Measurements from ENCODE around the gene ENDOU. TPM values are rescaled to one million over a fixed set of nuclear protein-coding genes. Genes with fewer than 3 reads are reported as not detected.

Gene ENDOU
- total and polyA plus RNA-seq, 5 donors from 2014 or later = 0.45 TPM; not detected in 4

GRCh38 chr12:47771304-47771703, 46.0 kb upstream of the ENDOU start:
- no peaks in the 10 kb centered on the region for H3K9me3 Mint-ChIP-seq
- no peak for ATAC-seq (ENCODE audit: low read depth in 2 of 2)
- DNase-seq = no peak
- H3K27me3 ChIP-seq (ENCODE audit: control insufficient read depth, insufficient read depth, low read length) = no peaks in the 10 kb centered on the region
- peaks cover 12% of the 10 kb centered on the region for H3K4me1 ChIP-seq (ENCODE audit: control insufficient read depth, insufficient read depth, low read length, poor library complexity, severe bottlenecking)
- H3K27me3 Mint-ChIP-seq = peaks cover 12% of the 10 kb centered on the region
- no peaks in the 10 kb centered on the region for H3K36me3 ChIP-seq (ENCODE audit: control insufficient read depth, insufficient read depth, low read length)
- no peak overlapping the region for H3K27ac ChIP-seq (ENCODE audit: insufficient read depth, low read length, poor library complexity, severe bottlenecking)
- no peaks in the 10 kb centered on the region for H3K9me3 ChIP-seq (ENCODE audit: control insufficient read depth in 2 of 2, low read length in 2 of 2)
- peaks cover 0 to 27% (median 11%) of the 10 kb centered on the region in 4 donors for H3K4me1 Mint-ChIP-seq
- H3K36me3 Mint-ChIP-seq = no peaks in the 10 kb centered on the region
- peak overlapping the region in 2 of 4 donors; percentile 46 to 69 for H3K4me3 Mint-ChIP-seq
- H3K4me3 ChIP-seq (ENCODE audit: low read depth, low read length) = no peak overlapping the region
- no peak overlapping the region for H3K27ac Mint-ChIP-seq

- H3K36me3 ChIP-seq (ENCODE audit: control insufficient read depth, insufficient read depth, low read length) = no peaks in the 10 kb centered on the region
- ATAC-seq (ENCODE audit: low read depth in 2 of 2) (no peak), DNase-seq (no peak)
- no peak overlapping the region for H3K4me3 Mint-ChIP-seq
- H3K27ac ChIP-seq (ENCODE audit: insufficient read depth, low read length, poor library complexity, severe bottlenecking) = no peak overlapping the region
- no peaks in the 10 kb centered on the region for H3K27me3 ChIP-seq (ENCODE audit: control insufficient read depth, insufficient read depth, low read length)
- H3K27me3 Mint-ChIP-seq = peaks cover 12% of the 10 kb centered on the region
- peaks cover 0 to 20% (median 11%) of the 10 kb centered on the region in 4 donors for H3K4me1 Mint-ChIP-seq
- H3K36me3 Mint-ChIP-seq = no peaks in the 10 kb centered on the region
- H3K9me3 Mint-ChIP-seq = no peaks in the 10 kb centered on the region
- no peak overlapping the region for H3K27ac Mint-ChIP-seq
- peaks cover 12% of the 10 kb centered on the region for H3K4me1 ChIP-seq (ENCODE audit: control insufficient read depth, insufficient read depth, low read length, poor library complexity, severe bottlenecking)
- no peaks in the 10 kb centered on the region for H3K9me3 ChIP-seq (ENCODE audit: control insufficient read depth in 2 of 2, low read length in 2 of 2)
- H3K4me3 ChIP-seq (ENCODE audit: low read depth, low read length) = no peak overlapping the region
These were observed 44.9 kb upstream of the ENDOU start for GRCh38 chr12:47770086-47770726.

GRCh38 chr12:47769234-47770085, 44.2 kb upstream of the ENDOU start:
- no peaks in the 10 kb centered on the region for H3K27me3 ChIP-seq (ENCODE audit: control insufficient read depth, insufficient read depth, low read length)
- peaks cover 12% of the 10 kb centered on the region for H3K4me1 ChIP-seq (ENCODE audit: control insufficient read depth, insufficient read depth, low read length, poor library complexity, severe bottlenecking)
- no peak overlapping the region for H3K4me3 ChIP-seq (ENCODE audit: low read depth, low read length)
- Mint-ChIP-seq H3K36me3 (no peaks in the 10 kb centered on the region), H3K9me3 (no peaks in the 10 kb centered on the region), H3K27me3 (peaks cover 12% of the 10 kb centered on the region), H3K4me1 (peaks cover 0 to 13% (median 9%) of the 10 kb centered on the region in 4 donors), H3K4me3 (no peak overlapping the region), H3K27ac (no peak overlapping the region)
- no peaks in the 10 kb centered on the region for H3K9me3 ChIP-seq (ENCODE audit: control insufficient read depth in 2 of 2, low read length in 2 of 2)
- H3K27ac ChIP-seq (ENCODE audit: insufficient read depth, low read length, poor library complexity, severe bottlenecking) = no peak overlapping the region
- ATAC-seq (ENCODE audit: low read depth in 2 of 2) = no peak
- H3K36me3 ChIP-seq (ENCODE audit: control insufficient read depth, insufficient read depth, low read length) = no peaks in the 10 kb centered on the region
- DNase-seq = no peak

GRCh38 chr12:47768323-47768811, 43.1 kb upstream of the ENDOU start:
- no peaks in the 10 kb centered on the region for H3K36me3 Mint-ChIP-seq
- DNase-seq = no peak
- peaks cover 0 to 6% (median 4%) of the 10 kb centered on the region in 4 donors for H3K4me1 Mint-ChIP-seq
- H3K27me3 Mint-ChIP-seq = peaks cover 12% of the 10 kb centered on the region
- H3K27me3 ChIP-seq (ENCODE audit: control insufficient read depth, insufficient read depth, low read length) = no peaks in the 10 kb centered on the region
- H3K9me3 ChIP-seq (ENCODE audit: control insufficient read depth in 2 of 2, low read length in 2 of 2) = no peaks in the 10 kb centered on the region
- no peak overlapping the region for H3K27ac ChIP-seq (ENCODE audit: insufficient read depth, low read length, poor library complexity, severe bottlenecking)
- no peak overlapping the region for H3K4me3 Mint-ChIP-seq
- H3K4me1 ChIP-seq (ENCODE audit: control insufficient read depth, insufficient read depth, low read length, poor library complexity, severe bottlenecking) = peaks cover 4% of the 10 kb centered on the region
- H3K9me3 Mint-ChIP-seq = no peaks in the 10 kb centered on the region
- no peak overlapping the region for H3K4me3 ChIP-seq (ENCODE audit: low read depth, low read length)
- H3K27ac Mint-ChIP-seq = no peak overlapping the region
- H3K36me3 ChIP-seq (ENCODE audit: control insufficient read depth, insufficient read depth, low read length) = no peaks in the 10 kb centered on the region
- ATAC-seq (ENCODE audit: low read depth in 2 of 2) = no peak

- DNase-seq = peak; percentile 50 to 81 (median 65)
- H3K36me3 Mint-ChIP-seq = no peaks in the 10 kb centered on the region
- Histone ChIP-seq H3K4me3 (ENCODE audit: low read depth, low read length) (no peak overlapping the region), H3K4me1 (ENCODE audit: control insufficient read depth, insufficient read depth, low read length, poor library complexity, severe bottlenecking) (no peaks in the 10 kb centered on the region), H3K27me3 (ENCODE audit: control insufficient read depth, insufficient read depth, low read length) (no peaks in the 10 kb centered on the region), H3K9me3 (ENCODE audit: control insufficient read depth in 2 of 2, low read length in 2 of 2) (no peaks in the 10 kb centered on the region), H3K27ac (ENCODE audit: insufficient read depth, low read length, poor library complexity, severe bottlenecking) (no peak overlapping the region), H3K36me3 (ENCODE audit: control insufficient read depth, insufficient read depth, low read length) (no peaks in the 10 kb centered on the region)
- peaks cover 0 to 6% (median 2%) of the 10 kb centered on the region in 4 donors for H3K4me1 Mint-ChIP-seq
- H3K27me3 Mint-ChIP-seq = peaks cover 10% of the 10 kb centered on the region
- no peaks in the 10 kb centered on the region for H3K9me3 Mint-ChIP-seq
- peak; percentile 45 to 74 for ATAC-seq (ENCODE audit: low read depth in 2 of 2)
- peak overlapping the region in 2 of 4 donors; percentile 7 to 55 for H3K4me3 Mint-ChIP-seq
- H3K27ac Mint-ChIP-seq = no peak overlapping the region
These were observed 42.0 kb upstream of the ENDOU start for GRCh38 chr12:47767216-47767724.

- Histone ChIP-seq H3K4me3 (ENCODE audit: low read depth, low read length) (no peak overlapping the region), H3K9me3 (ENCODE audit: control insufficient read depth in 2 of 2, low read length in 2 of 2) (no peaks in the 10 kb centered on the region), H3K27ac (ENCODE audit: insufficient read depth, low read length, poor library complexity, severe bottlenecking) (no peak overlapping the region), H3K4me1 (ENCODE audit: control insufficient read depth, insufficient read depth, low read length, poor library complexity, severe bottlenecking) (no peaks in the 10 kb centered on the region), H3K27me3 (ENCODE audit: control insufficient read depth, insufficient read depth, low read length) (no peaks in the 10 kb centered on the region), H3K36me3 (ENCODE audit: control insufficient read depth, insufficient read depth, low read length) (no peaks in the 10 kb centered on the region)
- no peak overlapping the region for H3K27ac Mint-ChIP-seq
- ATAC-seq (ENCODE audit: low read depth in 2 of 2) = no peak
- no peaks in the 10 kb centered on the region for H3K9me3 Mint-ChIP-seq
- no peaks in the 10 kb centered on the region for H3K36me3 Mint-ChIP-seq
- H3K4me3 Mint-ChIP-seq = no peak overlapping the region
- DNase-seq = no peak
- peaks cover 0 to 6% (median 2%) of the 10 kb centered on the region in 4 donors for H3K4me1 Mint-ChIP-seq
- peaks cover 8% of the 10 kb centered on the region for H3K27me3 Mint-ChIP-seq
These were observed 41.4 kb upstream of the ENDOU start for GRCh38 chr12:47766502-47767215.

- Mint-ChIP-seq H3K36me3 (no peaks in the 10 kb centered on the region), H3K4me1 (peaks cover 0 to 9% (median 5%) of the 10 kb centered on the region in 4 donors), H3K27me3 (peaks cover 11% of the 10 kb centered on the region), H3K9me3 (no peaks in the 10 kb centered on the region), H3K4me3 (no peak overlapping the region), H3K27ac (no peak overlapping the region)
- Histone ChIP-seq H3K36me3 (ENCODE audit: control insufficient read depth, insufficient read depth, low read length) (no peaks in the 10 kb centered on the region), H3K27ac (ENCODE audit: insufficient read depth, low read length, poor library complexity, severe bottlenecking) (no peak overlapping the region), H3K27me3 (ENCODE audit: control insufficient read depth, insufficient read depth, low read length) (no peaks in the 10 kb centered on the region), H3K9me3 (ENCODE audit: control insufficient read depth in 2 of 2, low read length in 2 of 2) (no peaks in the 10 kb centered on the region), H3K4me1 (ENCODE audit: control insufficient read depth, insufficient read depth, low read length, poor library complexity, severe bottlenecking) (peaks cover 12% of the 10 kb centered on the region), H3K4me3 (ENCODE audit: low read depth, low read length) (no peak overlapping the region)
- DNase-seq = no peak
- no peak for ATAC-seq (ENCODE audit: low read depth in 2 of 2)
These were observed 38.4 kb upstream of the ENDOU start for GRCh38 chr12:47763481-47764346.

Measured in CD4-positive, CD25-positive, alpha-beta regulatory T cell (primary cell).